Ovary (tissue), 9 donors: ENCODE data around the gene CRYBA2. TPM values are rescaled to one million over a fixed set of nuclear protein-coding genes. Genes with fewer than 3 reads are reported as not detected.

ENCODE experiments used
- DNase-seq, 5 donors: peaks; one replicate each; pipeline ENCODE4 v3.0.0-alpha.2; 2019 to 2020
- H3K27ac ChIP-seq, 2 donors: fragments of 200-600 bp; one replicate each; pipeline versions ENCODE4 v1.5.1 to v1.8.0; 2019 to 2022
- H3K27me3 ChIP-seq: fragments of 200-600 bp; one replicate; pipeline ENCODE4 v1.8.0; 2022
- H3K36me3 ChIP-seq: fragments of 200-600 bp; sonication (generic); one replicate; pipeline ENCODE4 v1.5.1; 2019
- H3K4me1 ChIP-seq: one replicate; pipeline ENCODE4 v1.8.1; 2013; ENCODE audit warnings: mild to moderate bottlenecking, moderate library complexity; ENCODE audit not compliant: insufficient read depth
- H3K4me3 ChIP-seq: fragments of 200-600 bp; sonication (generic); one replicate; pipeline ENCODE4 v1.5.1; 2017
- H3K9me3 ChIP-seq, 2 donors: fragments of 200-600 bp in 1 of 2; sonication (generic) in 1 of 2; one replicate each; pipeline versions ENCODE4 v1.5.1 to v1.8.1; 2013 to 2019; ENCODE audit warnings: mild to moderate bottlenecking in 1 of 2, moderate library complexity in 1 of 2
- CTCF ChIP-seq, 3 donors: fragments of 450-650 bp in 2 of 3; fragments of 200-600 bp in 1 of 3; IDR thresholded peaks; one replicate each; pipeline versions ENCODE4 v1.5.1 to v1.8.0; 2016 to 2022; ENCODE audit warnings: antibody characterized with exemption in 3 of 3, mild to moderate bottlenecking in 1 of 3
- EP300 ChIP-seq: sonication (generic); formaldehyde crosslinking; IDR thresholded peaks from one replicate; pipeline ENCODE4 v1.6.1; 2017; ENCODE audit warnings: antibody characterized with exemption
- POLR2A ChIP-seq: fragments of 450-650 bp; IDR thresholded peaks from one replicate; pipeline ENCODE4 v1.6.1; 2017; ENCODE audit warnings: antibody characterized with exemption, mild to moderate bottlenecking, moderate library complexity
- WGBS, 3 donors: extraction: QIAGEN DNeasy Blood & Tissue Kit in 1 of 3; methylation state at CpG; one replicate each; pipeline versions ENCODE4 v1.1.5 to v1.1.7; 2013 to 2017; 5-methylcytosine and 5-hydroxymethylcytosine counted together
- intact Hi-C, 4 donors: fragments of 100-400 bp; cut with DNase I; formaldehyde crosslinking; loops; one replicate each; pipeline versions ENCODE4 v1.11.0 to v1.15.1; 2022 to 2023
- polyA plus RNA-seq, 2 donors: library from polyadenylated mRNA; stranded (reverse); fragments of 200-250 nt in 1 of 2; fragments of 350-450 nt in 1 of 2; fragmentation: Illumina TruSeq in 1 of 2; extraction: RNeasy Lipid Tissue Mini Kit (QIAGEN cat#74804) in 1 of 2; gene quantifications; one replicate each; pipeline ENCODE4 v1.2.3, GENCODE V29; 2013 to 2014
- total RNA-seq, 7 donors: library from RNA; depleted of rRNA in 2 of 7; stranded (reverse); fragments of >200 nt in 2 of 7; fragmentation: NEBNext Ultra II Directional in 3 of 7; extraction: Animal tissue kit (Norgen Biotek cat#: 25700) in 3 of 7; gene quantifications; one replicate each; pipeline versions ENCODE4 v1.1.0 to v1.2.4, GENCODE V29; 2016 to 2023
- donor health status: DM: no; HTN: no; CAD: no; lungs with moderate emphysema.
- donor health status: DM: no; HTN: no; CAD: no.
- donor health status: Bipolar disorder and iron deficiency.
- donor health status: DM: yes; HTN: yes; CAD: no.
- donor health status: DM: no; HTN: no; CAD: no.
- donor health status: DM: yes; HTN: yes; CAD: no.

CRYBA2 gene
- total and polyA plus RNA-seq, 9 donors = not detected

- H3K36me3 ChIP-seq = no peaks in the 10 kb centered on the region
- intact Hi-C loops = no loop called here
- H3K27me3 ChIP-seq = no peaks in the 10 kb centered on the region
- no peaks in the 10 kb centered on the region for H3K4me1 ChIP-seq
- H3K27ac ChIP-seq = no peak overlapping the region
- H3K9me3 ChIP-seq = no peaks in the 10 kb centered on the region
- H3K4me3 ChIP-seq = no peak overlapping the region
- 74 to 80% (median 77%) methylated on average over 12 of the region's 12 CpGs for WGBS, 3 donors
- TF ChIP-seq CTCF (IDR thresholded peaks at IDR 0.05) (no peak), EP300 (no peak), POLR2A (no peak)
- DNase-seq = no peak
Measured at GRCh38 chr2:219022041-219022440, 28.8 kb upstream of the CRYBA2 start.

- TF ChIP-seq POLR2A (no peak), EP300 (no peak), CTCF (IDR thresholded peaks at IDR 0.05) (no peak)
- H3K36me3 ChIP-seq = no peaks in the 10 kb centered on the region
- WGBS, 3 donors = 69 to 80% (median 77%) methylated on average over 9 of the region's 9 CpGs
- H3K4me1 ChIP-seq = no peaks in the 10 kb centered on the region
- intact Hi-C loops = no loop called here
- no peaks in the 10 kb centered on the region for H3K9me3 ChIP-seq
- H3K27ac ChIP-seq = no peak overlapping the region
- DNase-seq = no peak
- no peak overlapping the region for H3K4me3 ChIP-seq
- no peaks in the 10 kb centered on the region for H3K27me3 ChIP-seq
Measured at GRCh38 chr2:219021591-219021990, 28.4 kb upstream of the CRYBA2 start.

GRCh38 chr2:219020604-219021365 lies 27.6 kb upstream of the CRYBA2 start:
- intact Hi-C loops = no loop called here
- H3K27ac ChIP-seq = no peak overlapping the region
- H3K36me3 ChIP-seq = no peaks in the 10 kb centered on the region
- no peaks in the 10 kb centered on the region for H3K27me3 ChIP-seq
- no peak overlapping the region for H3K4me3 ChIP-seq
- no peaks in the 10 kb centered on the region for H3K4me1 ChIP-seq
- TF ChIP-seq CTCF (IDR thresholded peaks at IDR 0.05) (no peak), POLR2A (no peak), EP300 (no peak)
- 70 to 77% (median 75%) methylated on average over 11 of the region's 11 CpGs for WGBS, 3 donors
- no peaks in the 10 kb centered on the region for H3K9me3 ChIP-seq
- DNase-seq = no peak

GRCh38 chr2:219019436-219019835 lies 26.2 kb upstream of the CRYBA2 start:
- no peaks in the 10 kb centered on the region for H3K4me1 ChIP-seq
- TF ChIP-seq POLR2A (no peak), CTCF (IDR thresholded peaks at IDR 0.05) (no peak), EP300 (no peak)
- no peaks in the 10 kb centered on the region for H3K9me3 ChIP-seq
- no peaks in the 10 kb centered on the region for H3K36me3 ChIP-seq
- H3K27ac ChIP-seq = no peak overlapping the region
- DNase-seq = no peak
- no peaks in the 10 kb centered on the region for H3K27me3 ChIP-seq
- WGBS, 3 donors = 70 to 79% (median 74%) methylated on average over 6 of the region's 6 CpGs
- H3K4me3 ChIP-seq = no peak overlapping the region
- intact Hi-C loops = no loop called here
